Trophoblast cell (in vitro differentiated cells and primary cell): ENCODE measurements around the gene SPINT2.
A peak's percentile ranks its signal among the peaks of the same experiment; 100 is the strongest.

ENCODE experiments used
- DNase-seq, 2 donors: peaks; one replicate each; pipeline ENCODE4 v3.0.0-alpha.2; 2016
- H2AFZ ChIP-seq: 2 replicates; pipeline ENCODE4 v1.6.1; 2013; ENCODE audit warnings: low read length, moderate library complexity, mild to moderate bottlenecking; ENCODE audit not compliant: insufficient read depth, poor library complexity
- H2AK5ac ChIP-seq: 2 replicates; pipeline ENCODE4 v1.6.1; 2013; ENCODE audit warnings: mild to moderate bottlenecking, low read length
- H2BK120ac ChIP-seq: 2 replicates; pipeline ENCODE4 v1.6.1; 2013; ENCODE audit warnings: low read length, mild to moderate bottlenecking, moderate library complexity; ENCODE audit not compliant: insufficient read depth, poor library complexity
- H2BK12ac ChIP-seq: 2 replicates; pipeline ENCODE4 v1.6.1; 2013; ENCODE audit warnings: mild to moderate bottlenecking, low read length, moderate library complexity
- H2BK5ac ChIP-seq: 2 replicates; pipeline ENCODE4 v1.6.1; 2013; ENCODE audit warnings: low read length, low read depth, moderate library complexity, mild to moderate bottlenecking; ENCODE audit not compliant: poor library complexity
- H3K14ac ChIP-seq: 2 replicates; pipeline ENCODE4 v1.6.1; 2013; ENCODE audit warnings: mild to moderate bottlenecking, low read length
- H3K18ac ChIP-seq: 2 replicates; pipeline ENCODE4 v1.6.1; 2013; ENCODE audit warnings: mild to moderate bottlenecking, low read length
- H3K23ac ChIP-seq: 2 replicates; pipeline ENCODE4 v1.6.1; 2013; ENCODE audit warnings: low read length
- H3K27ac ChIP-seq: 2 replicates; pipeline ENCODE4 v1.5.1; 2013; ENCODE audit warnings: low read depth, mild to moderate bottlenecking, inconsistent platforms, low read length, moderate library complexity
- H3K27me3 ChIP-seq: 2 replicates; pipeline ENCODE4 v1.6.1; 2013; ENCODE audit warnings: inconsistent platforms, mild to moderate bottlenecking, low read length, moderate library complexity; ENCODE audit not compliant: insufficient read depth
- H3K36me3 ChIP-seq, 2 experiments: 1 replicate in 1 of 2; 2 replicates in 1 of 2; pipeline ENCODE4 v1.6.1; 2013; ENCODE audit warnings: low read length in 2 of 2, mild to moderate bottlenecking in 2 of 2, moderate library complexity in 1 of 2; ENCODE audit not compliant: insufficient read depth in 2 of 2, control insufficient read depth in 1 of 2
- H3K4ac ChIP-seq: 2 replicates; pipeline ENCODE4 v1.6.1; 2013; ENCODE audit warnings: low read depth, mild to moderate bottlenecking, low read length, moderate library complexity
- H3K4me1 ChIP-seq, 2 experiments: 1 replicate in 1 of 2; 2 replicates in 1 of 2; pipeline ENCODE4 v1.6.1; 2013; ENCODE audit warnings: low read length in 2 of 2, mild to moderate bottlenecking in 2 of 2, moderate library complexity in 1 of 2; ENCODE audit not compliant: insufficient read depth in 2 of 2, control insufficient read depth in 1 of 2
- H3K4me2 ChIP-seq: 2 replicates; pipeline ENCODE4 v1.6.1; 2013; ENCODE audit warnings: inconsistent platforms, mild to moderate bottlenecking, low read length, moderate library complexity
- H3K4me3 ChIP-seq: 2 replicates; pipeline ENCODE4 v1.5.1; 2013; ENCODE audit warnings: mild to moderate bottlenecking, low read depth, low read length, inconsistent platforms
- H3K79me1 ChIP-seq: one replicate; pipeline ENCODE4 v1.6.1; 2013; ENCODE audit warnings: low read length
- H3K79me2 ChIP-seq: 2 replicates; pipeline ENCODE4 v1.6.1; 2013; ENCODE audit warnings: low read length, mild to moderate bottlenecking; ENCODE audit not compliant: control insufficient read depth, insufficient read depth, poor library complexity
- H3K9ac ChIP-seq: 2 replicates; pipeline ENCODE4 v1.6.1; 2013; ENCODE audit warnings: mild to moderate bottlenecking, low read length
- H3K9me3 ChIP-seq: 2 replicates; pipeline ENCODE4 v1.6.1; 2013; ENCODE audit warnings: low read depth, mild to moderate bottlenecking, control low read depth, inconsistent platforms, low read length; ENCODE audit not compliant: insufficient read depth
- H4K12ac ChIP-seq: 2 replicates; pipeline ENCODE4 v1.6.1; 2013; ENCODE audit warnings: low read depth, mild to moderate bottlenecking, low read length, moderate library complexity
- H4K8ac ChIP-seq: 2 replicates; pipeline ENCODE4 v1.6.1; 2013; ENCODE audit warnings: low read depth, mild to moderate bottlenecking, low read length, moderate library complexity
- H4K91ac ChIP-seq: one replicate; pipeline ENCODE4 v1.6.1; 2013; ENCODE audit warnings: low read depth, mild to moderate bottlenecking, low read length, moderate library complexity
- WGBS: extraction: QIAGEN DNeasy Blood & Tissue Kit; methylation state at CpG from one replicate; pipeline ENCODE4 v1.1.7; 2013; ENCODE audit warnings: missing lambda C conversion rate; ENCODE audit not compliant: insufficient read length, insufficient coverage; ENCODE audit errors: extremely low coverage; 5-methylcytosine and 5-hydroxymethylcytosine counted together

SPINT2 gene

GRCh38 chr19:38283271-38283670 lies 18.9 kb downstream of the SPINT2 start:
- Histone ChIP-seq H3K4me3 (peak overlapping the region; percentile 30), H4K91ac (peak overlapping the region; percentile 2), H3K9me3 (no peaks in the 10 kb centered on the region), H2AK5ac (peak overlapping the region; percentile 56), H3K9ac (no peak overlapping the region), H3K79me2 (peaks cover 27% of the 10 kb centered on the region), H3K23ac (no peak overlapping the region), H3K4me2 (no peak overlapping the region), H2BK12ac (peak overlapping the region; percentile 32), H3K14ac (no peak overlapping the region), H3K4ac (peak overlapping the region; percentile 57), H4K12ac (no peak overlapping the region), H2BK120ac (no peak overlapping the region), H2AFZ (no peak overlapping the region), H3K18ac (no peak overlapping the region), H4K8ac (peak overlapping the region; percentile 22), H3K79me1 (peaks cover 7% of the 10 kb centered on the region), H3K36me3 (peaks cover 39 to 40% of the 10 kb centered on the region in 2 experiments), H2BK5ac (no peak overlapping the region), H3K27ac (no peak overlapping the region), H3K4me1 (peaks cover 10 to 22% of the 10 kb centered on the region in 2 experiments), H3K27me3 (no peaks in the 10 kb centered on the region)
- no peak for DNase-seq
- no CpG with 5 or more reads among the region's 8 CpGs for WGBS

- Histone ChIP-seq H3K9me3 (no peaks in the 10 kb centered on the region), H2BK5ac (no peak overlapping the region), H2AFZ (no peak overlapping the region), H3K79me1 (peaks cover 3% of the 10 kb centered on the region), H2AK5ac (no peak overlapping the region), H4K12ac (no peak overlapping the region), H3K27ac (no peak overlapping the region), H4K91ac (no peak overlapping the region), H3K27me3 (no peaks in the 10 kb centered on the region), H3K36me3 (peaks cover 49 to 50% of the 10 kb centered on the region in 2 experiments), H2BK120ac (no peak overlapping the region), H3K4ac (peak overlapping the region; percentile 13), H3K18ac (no peak overlapping the region), H3K23ac (no peak overlapping the region), H4K8ac (no peak overlapping the region), H3K4me3 (no peak overlapping the region), H2BK12ac (no peak overlapping the region), H3K79me2 (peaks cover 25% of the 10 kb centered on the region), H3K14ac (no peak overlapping the region), H3K4me2 (no peak overlapping the region), H3K9ac (no peak overlapping the region), H3K4me1 (peaks cover 6 to 20% of the 10 kb centered on the region in 2 experiments)
- WGBS, result no CpG with 5 or more reads among the region's 7 CpGs
- DNase-seq, result no peak
Measured at GRCh38 chr19:38284422-38284821, 20.0 kb downstream of the SPINT2 start.

DNA sequence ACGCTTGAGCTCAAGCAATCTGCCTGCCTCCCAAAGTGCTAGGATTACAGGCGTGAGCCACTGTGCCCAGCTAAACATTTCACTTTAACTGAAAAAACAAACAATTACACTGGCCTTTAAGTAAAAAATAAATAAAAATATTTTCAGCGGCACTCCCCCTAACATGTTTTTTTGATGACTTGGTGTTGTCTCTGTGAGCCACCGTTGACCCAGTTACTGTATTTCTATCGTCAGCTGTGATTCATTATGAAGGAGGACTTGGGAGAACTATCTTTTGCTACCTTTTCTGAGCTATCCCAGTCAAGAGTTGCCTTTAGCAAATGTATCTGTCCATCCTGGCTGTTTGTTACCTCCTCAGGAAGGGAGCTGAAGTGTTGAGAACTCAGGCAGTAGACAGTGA lies 21.2 kb downstream of the SPINT2 start:
- H3K18ac ChIP-seq, result no peak overlapping the region
- H3K27me3 ChIP-seq, result no peaks in the 10 kb centered on the region
- H2AFZ ChIP-seq, result no peak overlapping the region
- H3K79me1 ChIP-seq, result peaks cover 3% of the 10 kb centered on the region
- peaks cover 20% of the 10 kb centered on the region for H3K79me2 ChIP-seq
- H4K8ac ChIP-seq, result no peak overlapping the region
- peaks cover 3 to 13% of the 10 kb centered on the region in 2 experiments for H3K4me1 ChIP-seq
- H3K23ac ChIP-seq, result no peak overlapping the region
- no peak overlapping the region for H2BK5ac ChIP-seq
- no peak overlapping the region for H3K27ac ChIP-seq
- H3K36me3 ChIP-seq, result peaks cover 55 to 57% of the 10 kb centered on the region in 2 experiments
- H3K4me3 ChIP-seq, result no peak overlapping the region
- H2BK120ac ChIP-seq, result no peak overlapping the region
- H2BK12ac ChIP-seq, result no peak overlapping the region
- no peak overlapping the region for H3K14ac ChIP-seq
- no peak overlapping the region for H3K9ac ChIP-seq
- no peak overlapping the region for H4K12ac ChIP-seq
- no peak overlapping the region for H4K91ac ChIP-seq
- no CpG with 5 or more reads among the region's 5 CpGs for WGBS
- DNase-seq, result no peak
- H3K4me2 ChIP-seq, result no peak overlapping the region
- H3K4ac ChIP-seq, result no peak overlapping the region
- no peak overlapping the region for H2AK5ac ChIP-seq
- H3K9me3 ChIP-seq, result no peaks in the 10 kb centered on the region

GRCh38 chr19:38287604-38288003 lies 23.2 kb downstream of the SPINT2 start:
- Histone ChIP-seq H3K4me2 (no peak overlapping the region), H3K9ac (no peak overlapping the region), H3K27ac (no peak overlapping the region), H3K79me2 (peaks cover 10% of the 10 kb centered on the region), H3K14ac (no peak overlapping the region), H3K23ac (no peak overlapping the region), H2BK120ac (no peak overlapping the region), H3K4me3 (no peak overlapping the region), H3K9me3 (peaks cover under 1% of the 10 kb centered on the region), H2BK12ac (no peak overlapping the region), H2BK5ac (no peak overlapping the region), H4K8ac (no peak overlapping the region), H4K91ac (no peak overlapping the region), H2AK5ac (no peak overlapping the region), H3K18ac (no peak overlapping the region), H3K36me3 (peaks cover 68 to 69% of the 10 kb centered on the region in 2 experiments), H3K4me1 (peaks cover 2 to 6% of the 10 kb centered on the region in 2 experiments), H2AFZ (no peak overlapping the region), H3K79me1 (peaks cover 2% of the 10 kb centered on the region), H3K4ac (no peak overlapping the region), H4K12ac (no peak overlapping the region), H3K27me3 (no peaks in the 10 kb centered on the region)
- DNase-seq, result no peak
- no CpG with 5 or more reads among the region's 9 CpGs for WGBS
